ENCODE results near the gene CNPY1.
"Not testable (repeated sequence)": the region's sequence is repeated elsewhere in the genome, so short reads cannot be mapped to it uniquely, and the experiment has no call there.

The CNPY1 gene

GRCh38 chr7:155546449-155546848 is at the start of gene CNPY1:
TSS of gene CNPY1 (minus strand) at chr7:155546559. CDS start at chr7:155545929, 630 bp downstream.
- not testable (repeated sequence) for DNase-seq (ENCODE audit: low read depth)

- no peak for DNase-seq (ENCODE audit: low read depth)
Observed at GRCh38 chr7:155594961-155595366, 48.6 kb upstream of the CNPY1 start.

- no peak for DNase-seq (ENCODE audit: low read depth)
Observed at GRCh38 chr7:155594163-155594732, 47.9 kb upstream of the CNPY1 start.

- no peak for DNase-seq (ENCODE audit: low read depth)
Observed at GRCh38 chr7:155593461-155594162, 47.3 kb upstream of the CNPY1 start.

- no peak for DNase-seq (ENCODE audit: low read depth)
Observed at GRCh38 chr7:155591055-155591775, 44.9 kb upstream of the CNPY1 start.

GRCh38 chr7:155590215-155591018 is 44.1 kb upstream of the CNPY1 start:
- no peak for DNase-seq (ENCODE audit: low read depth)

GRCh38 chr7:155589001-155589980 is 42.9 kb upstream of the CNPY1 start:
- DNase-seq (ENCODE audit: low read depth): no peak

GRCh38 chr7:155588468-155588998 is 42.2 kb upstream of the CNPY1 start:
- DNase-seq (ENCODE audit: low read depth): no peak

GRCh38 chr7:155587486-155587885 is 41.1 kb upstream of the CNPY1 start:
- DNase-seq (ENCODE audit: low read depth): no peak

GRCh38 chr7:155586843-155587440 is 40.6 kb upstream of the CNPY1 start:
- no peak for DNase-seq (ENCODE audit: low read depth)

GRCh38 chr7:155585951-155586350 is 39.6 kb upstream of the CNPY1 start:
- DNase-seq (ENCODE audit: low read depth): no peak

- no peak for DNase-seq (ENCODE audit: low read depth)
Observed at GRCh38 chr7:155585532-155585895, 39.2 kb upstream of the CNPY1 start.

- DNase-seq (ENCODE audit: low read depth): no peak
Observed at GRCh38 chr7:155584763-155585531, 38.6 kb upstream of the CNPY1 start.

- no peak for DNase-seq (ENCODE audit: low read depth)
Observed at GRCh38 chr7:155584261-155584660, 37.9 kb upstream of the CNPY1 start.

GRCh38 chr7:155583636-155584035 is 37.3 kb upstream of the CNPY1 start:
- no peak for DNase-seq (ENCODE audit: low read depth)

- DNase-seq (ENCODE audit: low read depth): no peak
Observed at GRCh38 chr7:155581954-155582353, 35.6 kb upstream of the CNPY1 start.

- DNase-seq (ENCODE audit: low read depth): no peak
Observed at GRCh38 chr7:155581107-155581830, 34.9 kb upstream of the CNPY1 start.

- no peak for DNase-seq (ENCODE audit: low read depth)
Observed at GRCh38 chr7:155580367-155580766, 34.0 kb upstream of the CNPY1 start.

GRCh38 chr7:155579565-155579964 is 33.2 kb upstream of the CNPY1 start:
- DNase-seq (ENCODE audit: low read depth): no peak

Data from activated T-helper 1 cell treated with Interleukin-2 at 50 U/mL for 16 hours (primary cell).